22Rv1 (cell line): ENCODE data around the gene TNS3.
"Not testable (repeated sequence)": the region's sequence is repeated elsewhere in the genome, so short reads cannot be mapped to it uniquely, and the experiment has no call there.

Experiments used
- CTCF ChIP-seq: fragments of 450-650 bp; IDR thresholded peaks from 2 replicates; pipeline ENCODE4 v1.5.1; 2017; ENCODE audit warnings: mild to moderate bottlenecking
- ZFX ChIP-seq: fragments of 450-650 bp; IDR thresholded peaks from 2 replicates; pipeline ENCODE4 v1.6.1; 2017; ENCODE audit warnings: antibody characterized with exemption, borderline replicate concordance

GRCh38 chr7:47590215-47590614 lies 8.3 kb upstream of the TNS3 start:
- TF ChIP-seq CTCF, ZFX: not testable (repeated sequence)
